Heart left ventricle (tissue), 16 donors: ENCODE results near the gene ICOSLG. TPM values are rescaled to one million over a fixed set of nuclear protein-coding genes. Genes with fewer than 3 reads are reported as not detected.
"Not testable (repeated sequence)": the region's sequence is repeated elsewhere in the genome, so short reads cannot be mapped to it uniquely, and the experiment has no call there.

Source experiments
- ATAC-seq, 4 donors: fragments of 200-7000 bp; cut with Tn5 transposase; one replicate each; pipeline ENCODE4 v1.9.1; 2020 to 2022; ENCODE audit warnings: moderate library complexity in 4 of 4, mild to moderate bottlenecking in 3 of 4, moderate number of reproducible peaks in 1 of 4
- DNase-seq, 5 donors: peaks; one replicate each; pipeline ENCODE4 v3.0.0-alpha.2; 2020
- H3K27ac ChIP-seq, 12 donors: fragments of 200-600 bp; sonication (generic) in 4 of 12; one replicate each; pipeline versions ENCODE4 v1.5.0 to v1.8.0; 2016 to 2022; ENCODE audit warnings: mild to moderate bottlenecking in 2 of 12
- H3K27me3 ChIP-seq, 9 donors: fragments of 200-600 bp; sonication (generic) in 2 of 9; one replicate each; pipeline versions ENCODE4 v1.5.1 to v1.8.0; 2016 to 2022; ENCODE audit warnings: mild to moderate bottlenecking in 3 of 9
- H3K36me3 ChIP-seq, 9 donors: fragments of 200-600 bp; sonication (generic) in 2 of 9; one replicate each; pipeline versions ENCODE4 v1.5.0 to v1.8.0; 2018 to 2022; ENCODE audit warnings: mild to moderate bottlenecking in 2 of 9
- H3K4me1 ChIP-seq, 12 donors: fragments of 200-600 bp; sonication (generic) in 4 of 12; one replicate each; pipeline versions ENCODE4 v1.5.0 to v1.8.0; 2016 to 2022; ENCODE audit warnings: mild to moderate bottlenecking in 3 of 12
- H3K4me3 ChIP-seq, 12 donors: fragments of 200-600 bp; sonication (generic) in 4 of 12; one replicate each; pipeline versions ENCODE4 v1.5.0 to v1.8.0; 2017 to 2022; ENCODE audit warnings: mild to moderate bottlenecking in 9 of 12, moderate library complexity in 4 of 12
- H3K9me3 ChIP-seq, 12 donors: fragments of 200-600 bp; sonication (generic) in 4 of 12; one replicate each; pipeline versions ENCODE4 v1.5.0 to v1.8.0; 2016 to 2022; ENCODE audit warnings: mild to moderate bottlenecking in 1 of 12
- POLR2A ChIP-seq, 2 donors: fragments of 450-650 bp; IDR thresholded peaks; one replicate each; pipeline ENCODE4 v1.6.1; 2017; ENCODE audit warnings: antibody characterized with exemption in 2 of 2, mild to moderate bottlenecking in 2 of 2, moderate library complexity in 2 of 2
- WGBS, 4 donors: extraction: QIAGEN DNeasy Blood & Tissue Kit in 2 of 4; methylation state at CpG; one replicate each; pipeline versions ENCODE4 v1.1.5 to v1.1.7; 2013 to 2018; 5-methylcytosine and 5-hydroxymethylcytosine counted together
- intact Hi-C, 10 donors: fragments of 100-400 bp; cut with DNase I; formaldehyde crosslinking; loops; one replicate each; pipeline versions ENCODE4 v1.11.1 to v1.14.2; 2022
- polyA plus RNA-seq, 2 donors: library from polyadenylated mRNA; stranded (reverse); fragments of 200-250 nt; gene quantifications; one replicate each; pipeline ENCODE4 v1.2.3, GENCODE V29; 2013
- total RNA-seq, 9 donors: library from RNA; depleted of rRNA in 2 of 9; stranded (reverse); fragments of >200 nt in 2 of 9; fragmentation: NEBNext Ultra II Directional in 3 of 9; extraction: Animal tissue kit (Norgen Biotek cat#: 25700) in 3 of 9; gene quantifications; one replicate each; pipeline versions ENCODE4 v1.1.0 to v1.2.4, GENCODE V29; 2016 to 2023
- TF ChIP-seq, protein P1 (sequence below), 12 donors: fragments of 200-600 bp; sonication (generic) in 4 of 12; IDR thresholded peaks; one replicate each; pipeline versions ENCODE4 v1.5.0 to v1.8.0; 2018 to 2022; ENCODE audit warnings: antibody characterized with exemption in 12 of 12, mild to moderate bottlenecking in 5 of 12
- donor health status: ischemic (EF 13 %, LVEDD 7.1; RV severe dilation, severe dysfunction).
- donor health status: healthy with polysubstance abuse.
- donor health status: DM: no; HTN: yes; CAD: no.
- donor health status: DM: no; HTN: no; CAD: no.
- donor health status: ischemic (EF 25% LVEDD 6.9; RV normal size, moderate dysfunction).
- donor health status: ischemic (EF 25% LVEDD 5.7; RV mildly dilated, moderate dysfunction).
- donor health status: healthy.
- donor health status: DM: yes; HTN: yes; CAD: no.
- donor health status: ischemic (EF 35%, LVEDD 5.7; RV mildly dilated, moderate dysfunction).
- donor health status: nonischemic (EF 11% LVEDD 7.7; RV severe dilation, severe dysfunction).
- donor health status: DM: yes; HTN: yes; CAD: no.
- donor health status: PGD.
- donor health status: ischemic (EF 29% LVEDD 5.4; RV normal size, mild dysfunction).
- donor health status: nonischemic (EF 23%, LVEDD 6.1; RV moderate dilation, normal function).

ICOSLG gene
- total and polyA plus RNA-seq, 11 donors = 0.78 to 5.5 (median 1.5) TPM

DNA sequence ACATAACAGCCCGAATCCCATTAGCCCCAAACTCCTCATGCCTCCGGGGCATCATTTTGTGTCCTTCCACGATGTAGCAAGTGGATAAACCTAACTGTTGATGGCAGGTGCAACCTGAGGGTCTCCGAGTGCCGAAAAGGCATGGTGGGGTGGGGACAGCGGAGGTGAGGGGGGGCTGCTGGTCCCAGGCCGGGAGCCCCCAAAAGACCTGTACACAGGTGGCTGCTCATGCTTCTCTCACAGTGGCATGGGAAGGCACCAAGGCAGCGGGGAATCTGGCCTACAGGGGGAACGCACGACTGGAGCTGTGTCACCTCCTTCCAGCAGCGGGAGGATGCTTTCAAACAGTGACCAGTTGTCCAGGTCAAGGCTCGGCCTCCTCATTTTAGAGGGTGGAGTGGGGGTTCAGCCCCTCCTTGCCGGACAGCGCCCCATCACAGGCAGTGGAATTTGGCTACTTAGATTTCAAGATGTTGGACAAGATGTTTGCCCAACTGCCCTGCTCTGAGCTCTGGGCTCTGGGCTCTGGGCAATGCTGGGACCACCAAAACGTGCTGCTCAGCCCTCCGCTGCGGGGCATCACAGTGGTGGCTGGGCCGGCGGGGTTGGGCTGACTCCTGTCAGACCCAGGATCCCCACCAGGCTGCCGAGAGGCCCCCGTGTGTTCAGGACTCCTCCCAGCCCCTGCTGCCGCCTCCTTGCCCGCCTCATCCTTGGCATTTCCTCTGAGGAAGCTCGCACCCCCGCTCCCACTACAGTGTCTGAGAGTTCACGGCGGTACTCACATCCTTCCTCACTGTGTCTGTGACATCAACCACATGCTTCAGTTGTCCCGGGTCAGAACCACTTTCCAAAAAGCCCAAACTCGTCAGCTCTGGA, 13.3 kb upstream of the ICOSLG start:
- Histone ChIP-seq H3K4me1 (peaks cover 0 to 7% (median 0%) of the 10 kb centered on the region in 12 donors), H3K27ac (no peak overlapping the region), H3K9me3 (peaks cover 0 to under 1% (median 0%) of the 10 kb centered on the region in 12 donors), H3K36me3 (no peaks in the 10 kb centered on the region), H3K27me3 (peaks cover 0 to 2% (median 0%) of the 10 kb centered on the region in 9 donors), H3K4me3 (no peak overlapping the region)
- TF ChIP-seq POLR2A (IDR thresholded peaks at IDR 0.05) = no peak
- TF ChIP-seq, protein P1, sequence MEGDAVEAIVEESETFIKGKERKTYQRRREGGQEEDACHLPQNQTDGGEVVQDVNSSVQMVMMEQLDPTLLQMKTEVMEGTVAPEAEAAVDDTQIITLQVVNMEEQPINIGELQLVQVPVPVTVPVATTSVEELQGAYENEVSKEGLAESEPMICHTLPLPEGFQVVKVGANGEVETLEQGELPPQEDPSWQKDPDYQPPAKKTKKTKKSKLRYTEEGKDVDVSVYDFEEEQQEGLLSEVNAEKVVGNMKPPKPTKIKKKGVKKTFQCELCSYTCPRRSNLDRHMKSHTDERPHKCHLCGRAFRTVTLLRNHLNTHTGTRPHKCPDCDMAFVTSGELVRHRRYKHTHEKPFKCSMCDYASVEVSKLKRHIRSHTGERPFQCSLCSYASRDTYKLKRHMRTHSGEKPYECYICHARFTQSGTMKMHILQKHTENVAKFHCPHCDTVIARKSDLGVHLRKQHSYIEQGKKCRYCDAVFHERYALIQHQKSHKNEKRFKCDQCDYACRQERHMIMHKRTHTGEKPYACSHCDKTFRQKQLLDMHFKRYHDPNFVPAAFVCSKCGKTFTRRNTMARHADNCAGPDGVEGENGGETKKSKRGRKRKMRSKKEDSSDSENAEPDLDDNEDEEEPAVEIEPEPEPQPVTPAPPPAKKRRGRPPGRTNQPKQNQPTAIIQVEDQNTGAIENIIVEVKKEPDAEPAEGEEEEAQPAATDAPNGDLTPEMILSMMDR (IDR thresholded peaks at IDR 0.05) = no peak
- intact Hi-C loops = no loop called here
- DNase-seq (peak in 3 of 5 donors; percentile 9 to 51 (median 19)), ATAC-seq (peak in 1 of 4 donors; percentile 49)
- 67 to 73% (median 71%) methylated on average over 24 to 29 of the region's 29 CpGs for WGBS, 4 donors

DNA sequence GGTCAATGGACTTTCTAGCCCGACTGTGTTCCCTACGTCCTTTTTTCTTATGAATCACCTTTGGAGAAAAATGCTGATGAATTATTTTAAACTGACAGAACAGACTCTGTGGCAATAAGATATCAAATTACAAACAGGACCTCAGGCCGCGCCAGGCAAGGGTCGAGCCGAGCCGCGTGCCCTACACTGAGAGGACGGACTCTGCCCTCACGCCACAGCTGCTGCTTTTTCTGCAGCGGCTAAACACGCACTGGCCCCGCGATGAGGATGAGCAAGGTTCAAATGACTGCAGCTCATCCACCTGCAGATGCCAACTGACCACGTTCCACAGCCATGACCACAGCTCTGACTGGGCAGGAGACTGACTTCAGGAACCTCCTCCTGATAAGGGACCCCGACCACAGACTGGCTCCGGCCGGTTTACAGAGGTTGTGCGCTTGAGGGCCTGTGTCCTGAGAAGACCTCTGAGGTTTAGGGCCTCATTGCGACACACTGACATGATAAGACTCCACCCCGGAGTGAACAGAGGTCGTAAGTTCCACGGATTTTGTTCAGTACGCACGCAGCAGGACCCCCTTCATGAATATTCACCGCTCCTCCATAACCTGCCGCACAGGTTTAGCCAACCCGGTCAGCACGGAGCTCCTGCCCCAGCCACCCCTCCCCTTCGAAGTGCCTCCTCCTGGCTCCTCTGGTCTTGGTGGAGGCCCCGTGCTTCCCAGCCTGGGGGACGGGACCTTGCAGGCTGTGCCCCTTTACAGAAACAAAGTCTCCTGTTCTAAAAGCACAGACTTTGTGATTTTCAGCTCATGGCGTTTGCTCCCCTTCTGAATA, 8.7 kb upstream of the ICOSLG start:
- H3K9me3 ChIP-seq, H3K4me3 ChIP-seq, DNase-seq, intact Hi-C loops, H3K27me3 ChIP-seq, H3K36me3 ChIP-seq, H3K27ac ChIP-seq, H3K4me1 ChIP-seq: not testable (repeated sequence)
- WGBS, 4 donors = no CpG with 5 or more reads among the region's 33 CpGs
- peak in 1 of 4 donors; percentile 27 for ATAC-seq

DNA sequence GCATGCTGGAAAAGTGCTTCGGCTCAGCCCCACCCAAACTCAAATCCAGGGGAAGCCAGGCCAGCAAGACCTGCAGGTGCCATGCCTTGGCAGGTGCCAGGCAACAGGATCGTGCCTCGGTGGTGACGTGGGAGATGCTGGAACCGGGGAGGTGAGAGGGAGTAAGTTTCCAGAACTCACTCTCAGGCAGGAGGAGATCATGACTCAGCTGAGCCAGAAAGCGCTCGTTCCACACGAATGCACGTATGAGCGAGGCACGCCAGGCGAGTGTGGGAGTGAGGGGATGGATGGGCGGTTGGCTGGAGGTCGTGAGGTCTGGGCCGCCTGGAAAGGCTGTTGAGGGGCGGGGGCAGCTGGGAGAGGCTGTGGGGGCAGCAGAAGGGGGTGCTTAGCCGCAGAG, 7.2 kb upstream of the ICOSLG start:
- H3K4me1 ChIP-seq, intact Hi-C loops, H3K9me3 ChIP-seq, DNase-seq, ATAC-seq, H3K36me3 ChIP-seq, H3K4me3 ChIP-seq, H3K27ac ChIP-seq, H3K27me3 ChIP-seq: not testable (repeated sequence)
- no CpG with 5 or more reads among the region's 17 CpGs for WGBS, 4 donors

DNA sequence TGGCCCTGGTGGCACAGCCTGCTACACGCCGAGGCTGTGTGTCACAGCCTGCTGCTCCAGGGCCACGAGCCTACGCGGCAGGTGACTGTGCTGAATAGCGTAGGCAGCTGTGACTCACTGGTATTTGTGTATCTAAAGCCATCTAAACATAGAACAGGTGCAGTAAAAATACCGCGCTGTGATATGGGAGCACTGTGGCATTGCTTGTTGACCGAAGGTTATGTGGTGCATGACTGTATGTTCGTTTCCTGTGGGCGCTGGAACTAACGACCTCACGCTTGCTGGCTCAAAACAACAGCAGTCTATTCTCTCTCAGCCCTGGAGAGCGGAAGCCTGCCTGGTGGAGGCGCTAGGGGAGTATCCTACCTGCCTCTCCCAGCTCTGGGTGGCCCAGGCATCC, 3.2 kb upstream of the ICOSLG start:
- H3K27me3 ChIP-seq, DNase-seq, H3K27ac ChIP-seq, H3K4me1 ChIP-seq, intact Hi-C loops, H3K36me3 ChIP-seq, H3K4me3 ChIP-seq, ATAC-seq, H3K9me3 ChIP-seq: not testable (repeated sequence)
- WGBS, 4 donors = no CpG with 5 or more reads among the region's 15 CpGs

DNA sequence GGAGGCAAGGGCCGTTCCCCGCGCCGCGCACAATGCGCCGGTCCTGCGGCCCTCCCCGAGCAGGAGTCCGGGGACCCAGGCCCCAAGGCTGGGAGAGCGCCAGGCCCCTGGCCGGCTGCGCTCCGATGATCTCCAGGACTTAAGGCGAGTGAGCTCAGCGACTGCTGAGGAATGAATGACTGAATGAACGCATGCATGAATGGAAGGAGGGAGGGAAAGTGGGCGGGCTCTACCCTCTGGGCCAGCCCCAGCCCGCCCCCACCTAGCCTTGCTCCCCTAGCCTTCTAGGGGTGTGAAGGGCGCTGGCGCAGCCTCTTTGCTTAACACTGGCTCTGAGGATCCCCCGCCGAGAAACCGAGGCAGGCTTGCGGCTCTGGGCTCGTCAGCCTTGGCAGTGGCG, 538 bp upstream of the ICOSLG start:
- no CpG with 5 or more reads among the region's 27 CpGs for WGBS, 4 donors
- DNase-seq = not testable (repeated sequence)

DNA sequence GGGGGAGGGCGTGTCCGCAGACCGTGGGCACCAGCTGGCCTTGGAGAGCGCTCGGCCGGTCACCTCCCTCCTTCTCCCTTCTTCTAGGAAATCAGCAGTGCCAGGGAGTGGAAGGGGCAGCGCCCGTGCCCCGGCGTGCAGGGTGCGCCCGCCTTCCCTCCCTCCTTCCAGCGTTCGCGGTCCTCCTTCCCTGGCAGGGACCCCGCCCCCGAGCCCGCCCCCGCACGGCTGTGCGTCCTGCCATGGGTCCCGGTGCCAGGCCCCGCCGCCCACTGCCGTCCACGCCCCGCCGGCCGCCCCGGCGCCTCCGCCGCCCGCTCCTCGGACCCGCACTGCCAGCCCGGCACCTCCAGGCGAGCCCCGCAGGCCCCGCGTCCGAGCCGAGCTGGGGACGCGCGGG, 390 bp downstream of the ICOSLG start:
- H3K27me3 ChIP-seq, H3K36me3 ChIP-seq, H3K4me1 ChIP-seq, DNase-seq, H3K4me3 ChIP-seq, H3K9me3 ChIP-seq, intact Hi-C loops, H3K27ac ChIP-seq: not testable (repeated sequence)
- ATAC-seq = peak in 3 of 4 donors; percentile 37 to 47 (median 41)
- WGBS, 4 donors = no CpG with 5 or more reads among the region's 46 CpGs

More for the DNA sequence above, 538 bp upstream of the ICOSLG start:
- H3K4me3 ChIP-seq, H3K36me3 ChIP-seq, H3K27ac ChIP-seq, H3K4me1 ChIP-seq, H3K9me3 ChIP-seq, H3K27me3 ChIP-seq, intact Hi-C loops: not testable (repeated sequence)
- ATAC-seq = peak in 3 of 4 donors; percentile 59 to 74 (median 63)

DNA sequence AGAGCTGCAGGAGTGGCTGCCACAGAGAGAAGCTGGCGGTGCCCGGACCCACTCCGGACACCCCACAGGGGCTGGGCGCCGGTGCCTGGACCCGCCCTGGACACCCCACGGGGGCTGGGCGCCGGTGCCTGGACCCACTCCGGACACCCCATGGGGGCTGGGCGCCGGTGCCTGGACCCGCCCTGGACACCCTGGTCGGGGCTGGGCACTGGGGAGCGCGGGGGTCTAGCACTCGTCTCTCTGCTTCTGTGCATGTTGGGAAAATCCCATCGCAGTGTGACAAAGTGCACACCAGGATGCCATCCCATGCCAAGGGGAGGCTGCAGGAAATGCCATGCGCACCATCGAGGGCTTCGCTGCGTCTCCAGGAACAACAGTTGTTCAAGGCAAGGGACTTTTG, 11.2 kb downstream of the ICOSLG start:
- peak in 1 of 5 donors; percentile 3 for DNase-seq
- H3K27ac ChIP-seq, H3K4me1 ChIP-seq, H3K9me3 ChIP-seq, H3K4me3 ChIP-seq, H3K27me3 ChIP-seq, intact Hi-C loops, ATAC-seq, H3K36me3 ChIP-seq: not testable (repeated sequence)
- 91% methylated on average over 16 of the region's 22 CpGs; no CpG with 5 or more reads in 3 of the 4 donors for WGBS, 4 donors

DNA sequence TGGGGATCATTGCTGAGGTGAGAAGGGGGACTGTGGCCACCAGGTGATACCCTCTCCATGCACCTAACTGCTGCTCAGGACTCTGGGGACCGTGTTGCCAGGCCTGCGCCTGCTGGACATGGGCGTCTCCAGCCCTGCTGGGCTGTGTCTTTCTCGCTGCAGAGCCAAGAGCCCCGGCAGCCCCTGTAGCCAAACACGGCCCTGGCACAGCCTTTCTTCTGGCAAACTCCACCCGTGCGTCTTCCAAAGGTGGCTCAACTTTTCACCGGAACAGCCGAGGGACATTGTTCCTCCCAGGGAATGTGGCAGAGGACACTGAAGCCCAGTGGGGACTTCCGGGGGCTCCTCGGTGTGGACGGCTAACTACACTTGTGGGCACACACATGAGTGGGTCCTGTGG, 12.6 kb downstream of the ICOSLG start:
- ATAC-seq, H3K4me1 ChIP-seq, DNase-seq, H3K9me3 ChIP-seq, H3K36me3 ChIP-seq, intact Hi-C loops, H3K27me3 ChIP-seq, H3K4me3 ChIP-seq, H3K27ac ChIP-seq: not testable (repeated sequence)
- WGBS, 4 donors = no CpG with 5 or more reads among the region's 13 CpGs

DNA sequence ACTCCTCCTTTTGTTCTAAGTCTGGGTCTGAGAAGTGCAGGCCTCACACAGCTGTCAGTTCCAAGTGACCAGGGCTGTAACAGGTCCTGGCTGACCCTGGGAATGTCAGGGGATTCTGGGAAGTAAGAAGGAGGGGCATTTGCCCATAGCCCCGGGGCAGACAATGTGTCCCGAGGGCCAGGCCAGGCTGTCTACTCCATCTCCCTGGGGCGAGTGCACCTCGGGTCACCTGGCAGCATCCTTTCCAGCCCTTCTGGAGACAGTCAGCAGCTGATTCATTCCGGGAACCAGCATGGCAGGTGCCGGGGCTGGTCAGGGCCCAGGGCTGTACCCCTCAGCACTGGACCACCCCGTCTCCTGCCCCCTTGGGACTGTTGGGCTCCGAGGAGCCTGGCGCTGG, 13.1 kb downstream of the ICOSLG start:
- H3K4me1 ChIP-seq, H3K27ac ChIP-seq, H3K4me3 ChIP-seq, DNase-seq, H3K27me3 ChIP-seq, H3K9me3 ChIP-seq, intact Hi-C loops, H3K36me3 ChIP-seq, ATAC-seq: not testable (repeated sequence)
- 96% methylated on average over 4 of the region's 9 CpGs; no CpG with 5 or more reads in 3 of the 4 donors for WGBS, 4 donors

DNA sequence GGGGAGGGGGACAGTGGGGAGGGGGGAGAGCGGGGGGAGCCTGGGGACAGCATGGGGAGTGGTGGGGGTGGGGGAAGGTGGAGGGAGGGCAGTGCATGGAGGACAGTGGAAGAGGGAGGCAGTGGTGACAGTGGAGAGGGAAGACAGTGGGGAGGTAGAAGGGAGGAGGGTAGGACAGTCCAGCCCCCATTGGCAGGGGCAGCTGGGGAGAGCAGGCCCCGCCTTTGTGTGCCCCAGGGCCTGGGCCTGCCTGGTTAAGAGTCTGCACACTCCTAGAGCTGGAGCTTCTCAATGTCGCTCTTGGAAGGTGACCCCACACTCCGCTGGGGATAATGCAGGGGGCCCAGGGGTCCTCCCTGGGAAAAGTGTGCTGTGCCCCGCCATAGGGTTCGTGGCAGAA, 15.1 kb downstream of the ICOSLG start:
- DNase-seq = not testable (repeated sequence)
- peak in 1 of 4 donors; percentile 31 for ATAC-seq

More for the DNA sequence above, 15.1 kb downstream of the ICOSLG start:
- H3K9me3 ChIP-seq, H3K36me3 ChIP-seq, H3K4me3 ChIP-seq, H3K4me1 ChIP-seq, H3K27ac ChIP-seq, intact Hi-C loops, H3K27me3 ChIP-seq: not testable (repeated sequence)
- 71% methylated on average over 1 of the region's 6 CpGs; no CpG with 5 or more reads in 3 of the 4 donors for WGBS, 4 donors
